GM20431 (cell line): Measurements from ENCODE around the gene ATRN.
"Not testable (repeated sequence)": the region's sequence is repeated elsewhere in the genome, so short reads cannot be mapped to it uniquely, and the experiment has no call there.

ENCODE experiments used
- in situ Hi-C: fragments of 300-500 bp; cut with MseI, MboI; formaldehyde crosslinking; loops from one replicate; pipeline ENCODE4 v1.15.0; 2020; ENCODE audit warnings: low sequenced_read_pairs; ENCODE audit not compliant: unreplicated experiment

The ATRN gene

DNA sequence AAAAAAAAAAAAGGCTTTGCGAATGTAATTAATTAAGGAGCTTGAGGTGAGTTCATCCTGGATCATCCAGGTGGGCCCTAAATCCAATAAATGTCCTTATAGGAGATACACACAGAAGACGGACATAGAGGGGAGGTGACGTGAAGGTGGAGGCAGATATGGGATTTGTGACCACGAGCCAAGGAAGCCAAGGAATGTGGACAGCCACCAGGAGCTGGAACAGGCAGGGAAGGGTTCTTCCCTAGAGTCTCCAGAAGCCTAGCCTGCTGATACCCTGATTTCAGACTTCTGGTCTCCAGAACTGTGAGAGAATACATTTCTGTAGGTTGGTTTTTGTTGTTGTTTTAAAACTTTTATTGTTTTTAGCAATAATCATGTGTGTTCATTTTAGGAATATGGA is 6.7 kb upstream of the ATRN start:
- in situ Hi-C loops: no loop called here

DNA sequence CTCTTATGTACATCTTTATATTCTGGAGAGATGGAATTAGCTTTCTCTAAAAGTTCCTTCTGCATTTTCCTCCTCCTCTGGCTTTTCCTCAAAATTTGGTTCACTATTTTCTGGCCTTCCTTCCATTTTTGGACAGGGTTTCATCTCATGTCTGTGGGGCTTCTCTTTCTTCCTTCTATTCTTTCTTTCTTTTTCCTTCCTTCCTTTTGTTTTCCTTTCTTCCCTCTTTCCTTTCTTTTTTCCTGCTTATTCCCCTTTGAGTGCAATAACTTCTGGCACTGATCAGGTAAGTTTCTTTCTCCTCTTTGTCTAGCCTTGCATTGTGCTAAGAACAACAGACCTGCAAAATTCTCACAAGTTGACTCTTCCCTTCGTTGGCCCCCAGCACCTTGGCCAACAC is 5.5 kb upstream of the ATRN start:
- in situ Hi-C loops: no loop called here

DNA sequence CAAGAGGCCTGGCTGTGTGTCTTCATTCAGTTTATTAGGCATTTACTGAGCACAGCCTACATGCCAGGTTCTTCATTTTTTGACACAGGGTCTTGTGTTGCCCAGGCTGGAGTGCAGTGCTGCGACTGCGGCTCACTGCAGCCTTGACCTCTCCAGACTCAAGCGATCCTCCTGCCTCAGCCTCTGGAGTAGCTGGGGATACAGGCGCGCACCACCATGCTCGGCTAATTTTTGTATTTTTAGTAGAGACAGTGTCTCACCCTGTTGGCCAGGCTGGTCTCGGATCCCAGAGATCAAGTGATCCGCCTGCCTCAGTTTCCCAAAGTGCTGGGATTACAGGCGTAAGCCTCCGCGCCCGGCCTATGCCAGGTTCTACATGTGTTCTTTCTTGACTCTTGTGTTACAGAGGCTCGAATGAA is 601 bp upstream of the ATRN start:
- in situ Hi-C loops: no loop called here

DNA sequence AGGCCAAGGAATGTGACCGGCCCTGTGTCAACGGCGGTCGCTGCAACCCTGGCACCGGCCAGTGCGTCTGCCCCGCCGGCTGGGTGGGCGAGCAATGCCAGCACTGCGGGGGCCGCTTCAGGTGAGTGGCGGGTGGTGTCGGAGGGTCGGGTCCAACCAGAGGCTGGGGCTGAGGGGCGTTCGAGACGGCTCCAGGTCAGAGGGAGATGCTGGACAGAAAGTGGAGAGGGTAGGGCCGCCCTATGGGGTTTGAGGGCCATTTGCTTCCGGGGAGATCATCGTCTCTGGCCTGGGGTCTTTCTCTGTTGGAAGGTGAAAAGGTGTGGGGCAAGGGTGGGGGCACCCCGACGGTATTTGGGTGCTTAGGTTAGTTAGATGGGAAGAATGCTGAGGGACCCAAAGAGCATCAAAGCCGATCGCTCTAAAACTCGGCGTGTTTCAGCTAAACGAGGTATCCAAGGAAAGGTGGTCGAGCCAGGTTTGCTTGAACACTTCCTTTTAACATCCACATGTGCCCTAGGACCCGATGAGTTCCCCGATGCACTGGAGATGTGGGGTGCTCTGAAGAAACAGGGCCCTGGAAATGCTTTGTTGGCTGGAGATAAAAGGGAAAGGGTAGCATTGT is 691 bp downstream of the ATRN start:
- in situ Hi-C loops: no loop called here

DNA sequence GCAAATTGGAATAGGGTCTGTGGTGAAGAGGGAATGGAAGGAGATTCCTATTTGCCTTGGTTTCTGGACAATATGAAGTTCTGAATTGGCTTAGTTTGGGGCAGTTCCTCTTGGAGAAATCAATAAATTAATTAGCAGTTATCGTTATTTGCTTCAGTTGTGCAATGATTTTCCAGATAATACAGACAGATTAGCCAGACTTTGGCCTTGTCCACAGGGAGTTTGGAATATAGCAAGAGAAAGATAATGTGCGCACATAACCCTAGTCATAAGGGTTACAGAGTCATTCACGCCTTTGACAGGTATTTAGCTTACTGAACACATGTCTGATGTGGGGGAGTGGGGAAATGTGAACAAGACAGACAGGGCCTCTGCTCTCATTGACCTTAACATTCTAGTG is 1.3 kb downstream of the ATRN start:
- in situ Hi-C loops: no loop called here

DNA sequence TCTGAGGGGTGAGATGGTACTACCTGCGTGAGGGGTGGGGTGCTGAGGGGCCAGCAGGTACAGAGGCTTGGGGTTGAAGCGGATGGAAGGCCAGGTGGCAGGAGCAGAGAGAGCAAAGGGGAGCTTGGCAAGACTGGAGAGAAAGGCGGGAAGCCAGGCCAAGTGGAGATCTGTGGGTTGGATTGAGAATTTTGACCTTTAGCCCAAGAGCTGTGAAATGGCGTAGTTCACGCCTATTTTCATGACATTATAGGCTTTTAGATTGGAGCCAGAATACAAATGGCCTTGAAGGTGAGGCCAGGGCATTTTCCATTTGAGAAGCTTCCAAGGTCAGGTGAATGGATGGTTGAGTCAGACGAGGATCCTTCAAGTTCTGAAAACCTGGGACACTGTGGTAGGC is 2.5 kb downstream of the ATRN start:
- in situ Hi-C loops: no loop called here

DNA sequence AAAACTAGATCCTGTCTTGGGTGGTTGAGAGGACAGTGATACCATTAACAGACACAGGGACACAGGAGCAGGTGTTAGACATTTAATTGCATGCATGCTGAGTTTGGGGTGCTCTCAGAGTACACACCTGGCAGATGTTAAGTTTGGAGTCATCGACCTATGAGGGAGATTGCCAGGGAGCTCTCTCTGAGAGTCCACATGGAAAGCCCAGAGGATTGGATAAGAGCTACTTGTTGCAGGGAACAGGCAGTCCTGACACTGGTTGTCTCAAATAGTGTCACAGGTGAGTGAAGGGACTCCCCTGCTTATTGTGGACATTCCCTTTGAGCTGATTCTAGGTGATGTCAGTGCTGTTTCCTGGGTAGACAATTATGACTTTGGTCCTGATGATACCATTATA is 3.1 kb downstream of the ATRN start:
- in situ Hi-C loops: no loop called here

DNA sequence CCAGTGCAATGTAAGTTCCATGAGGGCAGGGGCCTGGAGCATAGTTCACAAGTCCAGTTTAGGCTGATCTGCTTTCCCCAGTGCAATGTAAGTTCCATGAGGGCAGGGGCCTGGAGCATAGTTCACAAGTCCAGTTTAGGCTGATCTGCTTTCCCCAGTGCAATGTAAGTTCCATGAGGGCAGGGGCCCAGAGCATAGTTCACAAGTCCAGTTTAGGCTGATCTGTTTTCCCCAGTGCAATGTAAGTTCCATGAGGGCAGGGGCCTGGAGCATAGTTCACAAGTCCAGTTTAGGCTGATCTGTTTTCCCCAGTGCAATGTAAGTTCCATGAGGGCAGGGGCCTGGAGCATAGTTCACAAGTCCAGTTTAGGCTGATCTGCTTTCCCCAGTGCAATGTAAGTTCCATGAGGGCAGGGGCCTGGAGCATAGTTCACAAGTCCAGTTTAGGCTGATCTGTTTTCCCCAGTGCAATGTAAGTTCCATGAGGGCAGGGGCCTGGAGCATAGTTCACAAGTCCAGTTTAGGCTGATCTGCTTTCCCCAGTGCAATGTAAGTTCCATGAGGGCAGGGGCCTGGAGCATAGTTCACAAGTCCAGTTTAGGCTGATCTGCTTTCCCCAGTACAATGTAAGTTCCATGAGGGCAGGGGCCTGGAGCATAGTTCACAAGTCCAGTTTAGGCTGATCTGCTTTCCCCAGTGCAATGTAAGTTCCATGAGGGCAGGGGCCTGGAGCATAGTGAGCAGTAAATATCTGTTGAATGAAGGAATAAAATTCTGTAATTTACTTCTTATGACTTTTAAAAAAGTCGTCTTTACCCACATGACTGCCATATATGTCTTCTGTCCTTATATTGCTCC is 6.4 kb downstream of the ATRN start:
- in situ Hi-C loops: not testable (repeated sequence)

DNA sequence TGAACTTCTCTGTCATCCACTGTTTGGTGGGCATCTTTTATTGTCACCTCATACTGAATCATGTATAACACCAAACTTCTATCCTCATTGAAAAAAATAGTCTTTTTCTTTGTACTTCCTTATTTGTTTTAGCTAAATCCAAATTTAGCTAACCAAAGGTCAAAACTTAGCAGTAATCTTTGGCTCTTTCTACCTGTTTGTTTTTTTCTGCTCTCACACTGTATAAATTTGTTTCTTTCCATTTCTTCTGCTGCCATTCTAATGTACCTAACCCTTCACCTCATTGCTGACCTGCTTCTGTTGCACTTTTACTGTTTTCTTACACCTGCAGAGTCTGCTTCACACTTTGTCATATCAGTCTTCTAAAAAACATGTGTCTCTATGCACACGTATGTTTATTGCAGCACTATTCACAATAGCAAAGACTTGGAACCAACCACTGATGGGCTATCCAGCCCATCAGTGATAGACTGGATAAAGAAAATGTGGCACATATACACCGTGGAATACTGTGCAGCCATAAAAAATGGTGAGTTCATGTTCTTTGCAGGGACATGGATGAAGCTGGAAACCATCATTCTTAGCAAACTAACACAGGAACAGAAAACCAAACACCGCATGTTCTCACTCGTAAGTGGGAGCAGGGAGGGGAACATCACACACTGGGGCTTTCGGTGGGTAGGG is 7.2 kb downstream of the ATRN start:
- in situ Hi-C loops: no loop called here

DNA sequence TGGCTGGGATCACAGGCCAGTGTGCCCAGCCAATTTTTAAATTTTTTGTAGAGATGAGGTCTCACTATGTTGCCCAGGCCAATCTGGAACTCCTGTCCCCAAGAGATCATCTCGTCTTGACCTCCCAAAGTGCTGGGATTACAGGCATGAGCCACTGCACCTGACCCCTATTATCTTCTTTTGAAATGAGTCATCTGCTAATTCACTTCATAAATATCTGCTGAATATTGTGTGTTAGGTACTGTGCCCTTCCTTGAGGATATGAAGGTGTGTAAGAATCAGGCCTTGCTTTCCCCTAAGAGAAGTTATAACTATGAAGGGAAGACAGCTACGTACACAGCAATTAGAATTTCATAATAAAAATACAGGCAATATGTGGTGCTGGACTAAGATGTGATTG is 8.2 kb downstream of the ATRN start:
- in situ Hi-C loops: no loop called here

DNA sequence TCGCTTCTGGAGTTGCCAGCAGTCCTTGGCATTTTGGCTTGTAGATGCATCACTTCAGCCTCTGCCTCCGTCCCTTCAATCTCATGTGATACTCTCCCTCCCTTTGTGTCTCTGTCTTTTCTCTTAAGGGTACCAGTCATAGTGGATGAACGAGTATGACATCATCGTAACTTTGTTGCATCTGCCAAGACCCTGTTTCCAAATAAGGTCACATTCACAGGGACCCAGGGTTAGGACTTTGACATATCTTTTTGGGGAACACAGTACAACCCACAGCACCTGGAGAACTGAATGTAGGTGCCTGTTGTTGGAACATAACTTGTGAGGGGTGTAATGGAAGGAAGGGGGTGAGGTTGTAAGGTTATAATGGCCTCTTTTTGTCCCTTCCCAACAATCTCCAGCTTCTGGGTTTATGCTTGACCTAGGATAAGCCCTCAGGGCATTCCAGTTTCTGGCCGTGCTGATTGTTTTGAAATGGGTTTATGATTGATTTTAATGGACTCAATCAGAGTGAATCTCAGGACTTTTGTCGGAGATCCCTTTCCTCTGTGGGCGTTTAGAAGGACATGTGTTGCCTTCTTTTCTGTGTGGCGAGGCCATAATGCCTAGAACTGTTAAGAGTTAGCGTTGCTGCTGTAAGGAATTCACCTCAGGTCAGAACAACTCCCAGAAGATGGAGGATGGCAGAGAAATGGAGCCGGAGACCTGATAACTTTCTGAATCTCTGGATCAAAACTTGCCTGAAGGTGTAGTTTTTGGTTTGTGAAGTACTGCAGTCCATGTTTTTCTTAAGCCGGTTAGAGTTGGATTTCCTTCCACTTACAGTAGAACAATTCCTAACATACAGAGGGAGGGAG is 9.2 kb downstream of the ATRN start:
- in situ Hi-C loops: no loop called here

DNA sequence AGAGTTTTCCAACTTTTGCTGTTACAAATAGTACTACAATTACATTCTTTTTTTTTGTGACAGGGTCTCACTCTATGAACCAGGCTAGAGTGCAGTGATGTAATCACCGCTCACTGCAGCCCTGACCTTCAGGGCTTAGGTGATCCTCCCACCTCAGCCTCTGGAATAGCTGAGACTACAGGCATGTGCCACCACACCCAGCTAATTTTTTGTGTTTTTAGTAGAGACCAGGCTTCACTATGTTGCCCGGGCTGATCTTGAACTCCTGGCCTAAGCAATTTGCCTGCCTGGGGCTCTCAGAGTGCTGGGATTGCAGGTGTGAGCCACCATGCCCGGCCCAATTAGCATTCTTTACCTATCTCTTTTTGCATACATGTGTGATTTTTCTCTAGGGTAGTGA is 12.5 kb downstream of the ATRN start:
- in situ Hi-C loops: no loop called here

DNA sequence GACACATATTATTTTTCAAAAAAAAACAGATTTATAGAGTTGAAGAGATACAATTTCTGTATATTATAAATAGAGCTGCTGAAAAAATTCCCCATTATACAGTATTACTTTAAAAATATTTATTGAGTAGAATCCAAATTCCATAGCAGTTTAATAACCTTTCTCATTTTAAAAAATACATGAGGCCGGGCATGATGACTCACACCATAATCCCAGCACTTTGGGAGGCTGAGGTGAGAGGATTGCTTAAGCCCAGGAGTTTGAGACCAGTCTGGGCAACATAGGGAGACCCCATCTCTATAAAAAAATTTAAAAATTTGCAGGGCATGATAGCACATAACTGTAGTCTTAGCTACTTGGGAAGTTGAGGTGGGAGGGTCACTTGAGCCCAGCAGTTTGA is 13.0 kb downstream of the ATRN start:
- in situ Hi-C loops: no loop called here

DNA sequence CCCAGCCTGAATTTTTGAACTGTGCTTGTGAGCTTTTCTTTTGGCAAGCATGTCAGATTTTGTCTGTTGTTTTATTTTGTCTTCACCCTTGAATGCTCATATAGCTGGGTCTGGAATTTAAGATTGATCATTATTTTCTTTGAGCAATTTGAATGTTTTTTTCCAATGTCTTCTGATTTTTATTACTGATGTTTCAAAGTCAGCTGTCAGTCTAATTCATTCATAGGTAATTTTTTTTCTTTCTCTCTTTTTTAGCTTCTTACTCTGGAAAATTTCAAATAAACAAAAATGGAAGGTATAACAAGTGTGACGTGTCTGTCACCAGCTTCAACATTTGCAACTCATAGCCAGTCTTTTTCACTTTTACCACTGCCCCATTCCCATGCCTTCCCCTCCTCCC is 15.1 kb downstream of the ATRN start:
- in situ Hi-C loops: no loop called here

DNA sequence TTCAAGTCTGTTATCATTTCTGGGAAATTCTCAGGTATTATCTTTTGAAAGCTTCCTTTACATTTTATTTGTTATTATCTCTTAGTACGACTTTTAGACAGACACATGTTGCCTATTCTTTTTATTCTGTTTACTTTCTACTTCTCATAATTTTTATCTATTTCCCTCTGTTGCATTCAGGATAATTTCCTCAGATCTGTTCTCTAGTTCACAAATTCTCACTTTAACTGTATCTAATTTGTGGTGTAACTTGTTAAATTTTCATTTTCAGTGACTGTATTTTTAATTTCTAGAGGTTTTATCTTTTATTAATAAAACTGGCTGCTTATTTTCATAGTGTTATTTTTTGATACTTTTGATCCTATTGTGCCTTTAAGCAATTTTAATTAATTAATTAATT is 16.0 kb downstream of the ATRN start:
- in situ Hi-C loops: no loop called here

DNA sequence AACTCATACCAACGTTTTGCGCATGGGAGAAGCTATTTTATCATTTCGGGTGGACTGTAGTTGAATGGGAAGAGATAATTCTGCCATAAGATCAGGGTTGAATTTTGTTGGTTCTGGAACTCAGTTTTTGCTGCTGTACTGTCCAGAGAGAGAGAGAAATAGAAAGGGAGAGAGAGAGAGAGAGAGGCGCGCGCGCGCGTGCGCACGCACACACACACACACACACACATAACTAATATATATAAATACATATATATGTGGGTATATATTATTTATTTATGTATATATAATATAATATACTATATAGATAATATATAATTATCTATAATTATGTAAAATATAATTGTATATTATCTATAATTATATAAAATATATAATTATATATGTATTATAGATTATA is 21.9 kb downstream of the ATRN start:
- in situ Hi-C loops: no loop called here

DNA sequence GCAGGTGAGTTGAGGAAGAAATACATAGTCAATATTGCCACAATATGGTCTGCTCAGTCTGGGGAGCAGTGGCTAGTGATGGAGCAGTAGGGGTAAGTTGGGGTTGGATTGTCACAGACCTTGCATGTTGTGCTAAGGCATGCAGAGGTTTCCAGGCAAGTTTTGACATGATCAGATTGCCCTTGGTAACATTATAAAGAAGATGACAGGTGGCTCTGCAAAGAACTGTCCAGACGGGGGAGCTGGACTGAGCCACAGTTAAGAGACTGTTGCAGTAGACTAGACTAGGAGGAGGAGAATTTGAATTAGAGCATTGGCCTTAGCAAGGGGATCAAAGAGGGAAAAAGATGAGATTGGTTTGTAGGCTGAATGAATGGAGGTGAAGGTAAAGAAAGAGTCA is 23.4 kb downstream of the ATRN start:
- in situ Hi-C loops: no loop called here

DNA sequence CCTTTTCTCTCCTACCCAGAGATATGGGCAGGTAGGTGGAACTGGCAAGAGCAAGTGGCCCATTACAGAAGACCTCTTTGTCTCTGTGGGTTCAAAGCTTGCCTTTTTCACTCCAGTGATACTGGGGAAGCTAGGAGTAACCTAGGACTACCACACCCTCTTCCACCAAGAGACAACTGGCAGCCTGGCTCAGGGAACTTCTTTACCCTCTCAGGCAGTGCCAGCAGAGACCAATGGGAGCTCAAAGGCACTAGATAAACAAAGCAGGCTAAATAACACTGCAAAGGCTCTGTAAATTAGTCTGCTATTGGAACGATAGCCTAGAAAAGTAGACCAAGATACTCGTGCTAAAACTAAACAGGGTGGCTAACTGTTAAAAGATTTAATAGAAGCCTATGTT is 32.1 kb downstream of the ATRN start:
- in situ Hi-C loops: no loop called here

DNA sequence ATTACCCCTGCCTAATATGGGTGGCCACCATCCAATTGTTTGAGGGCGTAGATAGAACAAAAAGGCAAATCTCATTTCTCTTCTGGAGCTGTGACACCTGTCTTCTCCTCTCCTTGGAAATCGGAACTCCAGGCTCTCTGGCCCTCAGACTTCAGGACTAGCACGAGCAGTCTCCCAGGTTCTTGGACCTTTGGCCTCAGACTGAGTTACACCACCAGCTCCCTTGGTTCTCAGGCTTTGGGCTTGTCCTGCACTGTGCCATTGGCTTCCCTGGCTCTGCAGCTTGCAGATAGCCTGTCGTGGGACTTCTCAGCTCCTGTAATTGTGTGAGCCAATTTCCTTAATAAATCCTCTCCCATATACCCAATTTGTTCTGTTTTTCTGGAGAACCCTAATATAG is 34.3 kb downstream of the ATRN start:
- in situ Hi-C loops: no loop called here

DNA sequence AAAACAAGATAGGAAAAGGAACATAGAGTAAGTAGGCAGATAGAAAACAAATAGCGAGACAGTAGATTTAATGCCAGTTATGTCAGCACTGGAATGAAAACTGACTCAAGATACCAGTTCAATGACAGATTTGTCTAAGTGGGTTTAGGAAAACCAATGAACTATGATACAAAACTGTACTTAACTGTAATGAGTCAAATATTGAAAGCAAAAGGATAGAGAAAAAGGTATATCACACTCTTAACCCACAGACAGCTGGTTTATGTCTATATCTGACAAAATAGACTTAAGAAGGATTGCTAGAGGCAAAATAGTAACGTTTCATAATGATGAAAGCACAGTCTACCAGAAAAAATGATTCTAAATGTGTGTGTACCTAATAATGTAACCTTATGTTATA is 38.2 kb downstream of the ATRN start:
- in situ Hi-C loops: no loop called here
